ENCODE measurements around the gene CDH4. TPM values are rescaled to one million over a fixed set of nuclear protein-coding genes. Genes with fewer than 3 reads are reported as not detected.

The CDH4 gene
- total RNA-seq, 2 experiments from 2014 or later = 0.06 to 0.08 TPM

- Mint-ChIP-seq H3K36me3 (no peaks in the 10 kb centered on the region), H3K4me3 (no peak overlapping the region), H3K27me3 (no peaks in the 10 kb centered on the region), H3K9me3 (no peaks in the 10 kb centered on the region), H3K27ac (no peak overlapping the region), H3K4me1 (no peaks in the 10 kb centered on the region)
- DNase-seq = no peak
These were observed 430.3 kb downstream of the CDH4 start for GRCh38 chr20:61682114-61682995.

- H3K36me3 Mint-ChIP-seq = no peaks in the 10 kb centered on the region
- no peak overlapping the region for H3K27ac Mint-ChIP-seq
- no peak overlapping the region for H3K4me3 Mint-ChIP-seq
- H3K4me1 Mint-ChIP-seq = no peaks in the 10 kb centered on the region
- no peaks in the 10 kb centered on the region for H3K27me3 Mint-ChIP-seq
- H3K9me3 Mint-ChIP-seq = no peaks in the 10 kb centered on the region
- no peak for DNase-seq
These were observed 431.1 kb downstream of the CDH4 start for GRCh38 chr20:61682996-61683681.

GRCh38 chr20:61683721-61684120 is 431.7 kb downstream of the CDH4 start:
- DNase-seq = no peak
- H3K9me3 Mint-ChIP-seq = no peaks in the 10 kb centered on the region
- H3K4me3 Mint-ChIP-seq = no peak overlapping the region
- H3K36me3 Mint-ChIP-seq = no peaks in the 10 kb centered on the region
- H3K4me1 Mint-ChIP-seq = no peaks in the 10 kb centered on the region
- no peaks in the 10 kb centered on the region for H3K27me3 Mint-ChIP-seq
- no peak overlapping the region for H3K27ac Mint-ChIP-seq

- no peak overlapping the region for H3K27ac Mint-ChIP-seq
- H3K9me3 Mint-ChIP-seq = no peaks in the 10 kb centered on the region
- no peaks in the 10 kb centered on the region for H3K27me3 Mint-ChIP-seq
- H3K4me1 Mint-ChIP-seq = no peaks in the 10 kb centered on the region
- DNase-seq = no peak
- H3K4me3 Mint-ChIP-seq = no peak overlapping the region
- H3K36me3 Mint-ChIP-seq = no peaks in the 10 kb centered on the region
These were observed 432.1 kb downstream of the CDH4 start for GRCh38 chr20:61684136-61684535.

GRCh38 chr20:61684583-61685235 is 432.6 kb downstream of the CDH4 start:
- Mint-ChIP-seq H3K9me3 (no peaks in the 10 kb centered on the region), H3K27ac (no peak overlapping the region), H3K4me3 (no peak overlapping the region), H3K27me3 (no peaks in the 10 kb centered on the region), H3K36me3 (no peaks in the 10 kb centered on the region), H3K4me1 (no peaks in the 10 kb centered on the region)
- DNase-seq = no peak

- no peak overlapping the region for H3K27ac Mint-ChIP-seq
- H3K4me1 Mint-ChIP-seq = no peaks in the 10 kb centered on the region
- no peaks in the 10 kb centered on the region for H3K36me3 Mint-ChIP-seq
- no peak overlapping the region for H3K4me3 Mint-ChIP-seq
- H3K27me3 Mint-ChIP-seq = peaks cover 4% of the 10 kb centered on the region
- H3K9me3 Mint-ChIP-seq = no peaks in the 10 kb centered on the region
- no peak for DNase-seq
These were observed 433.4 kb downstream of the CDH4 start for GRCh38 chr20:61685462-61685861.

- H3K27ac Mint-ChIP-seq = no peak overlapping the region
- no peaks in the 10 kb centered on the region for H3K4me1 Mint-ChIP-seq
- no peak overlapping the region for H3K4me3 Mint-ChIP-seq
- no peaks in the 10 kb centered on the region for H3K9me3 Mint-ChIP-seq
- no peak for DNase-seq
- H3K36me3 Mint-ChIP-seq = no peaks in the 10 kb centered on the region
- H3K27me3 Mint-ChIP-seq = peaks cover 4% of the 10 kb centered on the region
These were observed 434.2 kb downstream of the CDH4 start for GRCh38 chr20:61686051-61686936.

GRCh38 chr20:61688411-61688810 is 436.4 kb downstream of the CDH4 start:
- no peak for DNase-seq
- H3K9me3 Mint-ChIP-seq = no peaks in the 10 kb centered on the region
- H3K4me3 Mint-ChIP-seq = no peak overlapping the region
- H3K36me3 Mint-ChIP-seq = no peaks in the 10 kb centered on the region
- no peak overlapping the region for H3K27ac Mint-ChIP-seq
- peaks cover 4% of the 10 kb centered on the region for H3K27me3 Mint-ChIP-seq
- H3K4me1 Mint-ChIP-seq = no peaks in the 10 kb centered on the region

- H3K4me1 Mint-ChIP-seq = no peaks in the 10 kb centered on the region
- no peaks in the 10 kb centered on the region for H3K9me3 Mint-ChIP-seq
- H3K27ac Mint-ChIP-seq = no peak overlapping the region
- peaks cover 4% of the 10 kb centered on the region for H3K27me3 Mint-ChIP-seq
- DNase-seq = no peak
- no peaks in the 10 kb centered on the region for H3K36me3 Mint-ChIP-seq
- H3K4me3 Mint-ChIP-seq = no peak overlapping the region
These were observed 438.1 kb downstream of the CDH4 start for GRCh38 chr20:61690150-61690549.

- H3K9me3 Mint-ChIP-seq = no peaks in the 10 kb centered on the region
- H3K4me3 Mint-ChIP-seq = no peak overlapping the region
- no peaks in the 10 kb centered on the region for H3K36me3 Mint-ChIP-seq
- no peaks in the 10 kb centered on the region for H3K4me1 Mint-ChIP-seq
- H3K27ac Mint-ChIP-seq = no peak overlapping the region
- H3K27me3 Mint-ChIP-seq = peaks cover 4% of the 10 kb centered on the region
- DNase-seq = no peak
These were observed 439.2 kb downstream of the CDH4 start for GRCh38 chr20:61690993-61691838.

- Mint-ChIP-seq H3K27ac (no peak overlapping the region), H3K36me3 (no peaks in the 10 kb centered on the region), H3K4me1 (no peaks in the 10 kb centered on the region), H3K4me3 (no peak overlapping the region), H3K27me3 (peaks cover 4% of the 10 kb centered on the region), H3K9me3 (no peaks in the 10 kb centered on the region)
- no peak for DNase-seq
These were observed 439.9 kb downstream of the CDH4 start for GRCh38 chr20:61691978-61692377.

- peaks cover 4% of the 10 kb centered on the region for H3K27me3 Mint-ChIP-seq
- H3K4me3 Mint-ChIP-seq = no peak overlapping the region
- H3K36me3 Mint-ChIP-seq = no peaks in the 10 kb centered on the region
- no peak overlapping the region for H3K27ac Mint-ChIP-seq
- H3K4me1 Mint-ChIP-seq = no peaks in the 10 kb centered on the region
- no peaks in the 10 kb centered on the region for H3K9me3 Mint-ChIP-seq
- no peak for DNase-seq
These were observed 440.4 kb downstream of the CDH4 start for GRCh38 chr20:61692479-61692878.

GRCh38 chr20:61693055-61693600 is 441.1 kb downstream of the CDH4 start:
- Mint-ChIP-seq H3K36me3 (no peaks in the 10 kb centered on the region), H3K4me3 (no peak overlapping the region), H3K27me3 (peaks cover 6% of the 10 kb centered on the region), H3K9me3 (no peaks in the 10 kb centered on the region), H3K4me1 (no peaks in the 10 kb centered on the region), H3K27ac (no peak overlapping the region)
- no peak for DNase-seq

- no peaks in the 10 kb centered on the region for H3K9me3 Mint-ChIP-seq
- no peak overlapping the region for H3K27ac Mint-ChIP-seq
- no peak for DNase-seq
- H3K27me3 Mint-ChIP-seq = peaks cover 6% of the 10 kb centered on the region
- H3K4me1 Mint-ChIP-seq = no peaks in the 10 kb centered on the region
- no peak overlapping the region for H3K4me3 Mint-ChIP-seq
- H3K36me3 Mint-ChIP-seq = no peaks in the 10 kb centered on the region
These were observed 442.6 kb downstream of the CDH4 start for GRCh38 chr20:61694682-61695081.

Measured in activated naive CD8-positive, alpha-beta T cell treated with anti-CD3 and anti-CD28 coated beads for 36 hours (primary cell).